Progenitor cell of endocrine pancreas (in vitro differentiated cells): ENCODE measurements around the gene PCBP4. TPM values are rescaled to one million over a fixed set of nuclear protein-coding genes. Genes with fewer than 3 reads are reported as not detected.

Source experiments
- DNase-seq: peaks from one replicate; pipeline ENCODE4 v3.0.0; 2021; ENCODE audit warnings: low spot score; ENCODE audit not compliant: unreplicated experiment
- H3K27ac Mint-ChIP-seq: 2 replicates; pipeline ENCODE4 v1.8.0; 2021; ENCODE audit warnings: mild to moderate bottlenecking, moderate library complexity, mixed read lengths
- H3K27me3 Mint-ChIP-seq: 2 replicates; pipeline ENCODE4 v1.8.0; 2021; ENCODE audit warnings: mixed read lengths
- H3K36me3 Mint-ChIP-seq: 2 replicates; pipeline ENCODE4 v1.8.0; 2022; ENCODE audit warnings: mixed read lengths; ENCODE audit not compliant: insufficient read depth
- H3K4me1 Mint-ChIP-seq: 2 replicates; pipeline ENCODE4 v1.8.0; 2021; ENCODE audit warnings: low read depth, mixed read lengths
- H3K4me3 Mint-ChIP-seq: 2 replicates; pipeline ENCODE4 v1.8.0; 2021; ENCODE audit warnings: low read depth, mild to moderate bottlenecking, moderate library complexity, mixed read lengths
- H3K9me3 Mint-ChIP-seq: 2 replicates; pipeline ENCODE4 v1.8.0; 2021; ENCODE audit warnings: low read depth, mixed read lengths
- total RNA-seq: library from RNA; stranded (reverse); gene quantifications from 2 replicates; pipeline ENCODE4 v1.2.1, GENCODE V29; 2021
- TF ChIP-seq, protein P1 (sequence below): fragments of 200-600 bp; sonication (generic); IDR thresholded peaks from one replicate; pipeline ENCODE4 v1.5.0; 2021; ENCODE audit warnings: antibody characterized with exemption, mild to moderate bottlenecking; ENCODE audit not compliant: unreplicated experiment

Gene PCBP4
- total RNA-seq, 1 donor from 2014 or later: 160 TPM

DNA sequence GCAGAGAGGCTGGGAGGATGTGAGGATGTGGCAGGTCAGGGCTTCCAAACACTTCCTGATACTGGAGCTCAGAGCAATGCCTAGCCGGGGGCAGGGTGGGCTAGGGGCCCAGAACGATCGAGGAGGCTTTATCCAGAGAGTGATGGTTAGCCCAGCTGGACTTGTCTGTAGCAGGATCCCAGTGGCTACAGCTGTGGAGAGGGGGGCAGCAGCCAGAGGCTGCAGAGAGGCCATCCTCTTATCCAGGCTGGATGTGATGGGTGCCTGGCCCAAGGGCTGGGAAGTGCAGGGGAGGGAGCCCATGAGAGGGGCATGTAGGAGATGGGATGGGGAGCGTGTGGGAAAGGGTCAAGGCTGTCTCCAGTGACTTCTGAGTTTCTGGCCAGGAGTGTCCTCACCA is 20.5 kb downstream of the PCBP4 start:
- Mint-ChIP-seq H3K4me1 (peaks cover 2% of the 10 kb centered on the region), H3K27ac (no peak overlapping the region), H3K27me3 (peaks cover 13% of the 10 kb centered on the region), H3K36me3 (no peaks in the 10 kb centered on the region), H3K9me3 (no peaks in the 10 kb centered on the region), H3K4me3 (no peak overlapping the region)
- no peak for DNase-seq
- TF ChIP-seq, protein P1, sequence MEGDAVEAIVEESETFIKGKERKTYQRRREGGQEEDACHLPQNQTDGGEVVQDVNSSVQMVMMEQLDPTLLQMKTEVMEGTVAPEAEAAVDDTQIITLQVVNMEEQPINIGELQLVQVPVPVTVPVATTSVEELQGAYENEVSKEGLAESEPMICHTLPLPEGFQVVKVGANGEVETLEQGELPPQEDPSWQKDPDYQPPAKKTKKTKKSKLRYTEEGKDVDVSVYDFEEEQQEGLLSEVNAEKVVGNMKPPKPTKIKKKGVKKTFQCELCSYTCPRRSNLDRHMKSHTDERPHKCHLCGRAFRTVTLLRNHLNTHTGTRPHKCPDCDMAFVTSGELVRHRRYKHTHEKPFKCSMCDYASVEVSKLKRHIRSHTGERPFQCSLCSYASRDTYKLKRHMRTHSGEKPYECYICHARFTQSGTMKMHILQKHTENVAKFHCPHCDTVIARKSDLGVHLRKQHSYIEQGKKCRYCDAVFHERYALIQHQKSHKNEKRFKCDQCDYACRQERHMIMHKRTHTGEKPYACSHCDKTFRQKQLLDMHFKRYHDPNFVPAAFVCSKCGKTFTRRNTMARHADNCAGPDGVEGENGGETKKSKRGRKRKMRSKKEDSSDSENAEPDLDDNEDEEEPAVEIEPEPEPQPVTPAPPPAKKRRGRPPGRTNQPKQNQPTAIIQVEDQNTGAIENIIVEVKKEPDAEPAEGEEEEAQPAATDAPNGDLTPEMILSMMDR: no peak

DNA sequence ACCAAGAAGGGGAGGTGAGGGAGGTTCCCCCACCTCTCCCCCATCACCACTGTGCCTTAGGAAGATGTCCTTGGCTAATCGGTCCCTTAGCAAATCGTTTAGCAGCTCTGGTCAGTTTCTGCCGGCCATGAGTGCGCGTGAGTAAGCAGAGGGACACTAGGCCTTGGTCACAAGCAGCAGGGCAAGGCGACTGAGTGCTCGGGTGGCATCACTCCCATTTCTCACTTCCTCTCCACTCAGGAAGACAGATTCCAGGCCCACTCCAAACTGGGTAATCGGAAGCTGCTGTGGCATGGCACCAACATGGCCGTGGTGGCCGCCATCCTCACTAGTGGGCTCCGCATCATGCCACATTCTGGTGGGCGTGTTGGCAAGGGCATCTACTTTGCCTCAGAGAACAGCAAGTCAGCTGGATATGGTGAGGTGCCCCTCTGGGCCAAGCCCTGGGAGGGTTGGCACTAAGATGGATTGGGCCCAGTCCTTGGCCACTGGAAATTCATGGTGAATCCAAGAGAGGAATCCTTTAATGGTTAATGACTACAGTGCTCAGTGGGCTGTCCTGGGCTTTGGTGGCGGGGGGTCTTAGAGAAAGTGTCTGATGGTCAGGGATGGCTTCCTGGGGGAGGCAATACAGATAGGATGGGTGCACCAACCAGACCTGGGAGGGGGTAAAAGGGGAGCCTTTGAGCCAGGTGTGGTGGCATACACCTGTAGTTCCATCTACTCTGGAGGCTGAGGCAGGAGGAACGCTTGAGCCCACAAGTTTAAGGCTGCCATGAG is 21.1 kb downstream of the PCBP4 start:
- Mint-ChIP-seq H3K27ac (no peak overlapping the region), H3K4me1 (peaks cover 5% of the 10 kb centered on the region), H3K36me3 (no peaks in the 10 kb centered on the region), H3K4me3 (no peak overlapping the region), H3K9me3 (no peaks in the 10 kb centered on the region), H3K27me3 (peaks cover 9% of the 10 kb centered on the region)
- TF ChIP-seq, protein P1: no peak
- DNase-seq: no peak

DNA sequence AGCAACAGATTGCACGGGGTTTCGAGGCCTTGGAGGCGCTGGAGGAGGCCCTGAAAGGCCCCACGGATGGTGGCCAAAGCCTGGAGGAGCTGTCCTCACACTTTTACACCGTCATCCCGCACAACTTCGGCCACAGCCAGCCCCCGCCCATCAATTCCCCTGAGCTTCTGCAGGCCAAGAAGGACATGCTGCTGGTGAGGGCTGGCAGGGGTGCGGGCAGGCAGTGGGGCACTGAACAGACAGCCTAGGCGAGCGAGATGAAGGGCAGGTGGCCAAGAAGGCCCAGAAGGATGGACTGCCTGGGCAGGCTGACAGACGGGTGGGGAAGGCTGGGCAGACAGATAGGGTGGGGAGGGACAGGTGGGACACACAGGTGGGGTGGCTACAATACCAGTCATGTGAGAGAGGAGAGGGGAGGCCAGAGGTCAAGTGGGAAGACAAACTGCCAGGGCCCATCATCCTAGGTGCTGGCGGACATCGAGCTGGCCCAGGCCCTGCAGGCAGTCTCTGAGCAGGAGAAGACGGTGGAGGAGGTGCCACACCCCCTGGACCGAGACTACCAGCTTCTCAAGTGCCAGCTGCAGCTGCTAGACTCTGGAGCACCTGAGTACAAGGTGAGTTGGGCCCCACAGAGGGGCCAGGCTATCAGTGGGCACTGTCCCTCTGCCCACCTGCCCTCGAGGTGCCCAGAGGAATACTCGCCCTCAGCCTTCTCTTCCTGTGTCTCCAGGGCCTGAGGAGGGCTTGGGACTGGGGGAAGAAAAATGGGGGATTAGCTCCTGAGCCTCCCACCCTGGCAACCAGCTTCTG is 22.0 kb downstream of the PCBP4 start:
- no peaks in the 10 kb centered on the region for H3K36me3 Mint-ChIP-seq
- peak; percentile 5 for DNase-seq
- peak overlapping the region; percentile 69 for H3K27ac Mint-ChIP-seq
- peaks cover 12% of the 10 kb centered on the region for H3K4me1 Mint-ChIP-seq
- TF ChIP-seq, protein P1: no peak
- H3K4me3 Mint-ChIP-seq: no peak overlapping the region
- peaks cover 2% of the 10 kb centered on the region for H3K27me3 Mint-ChIP-seq
- no peaks in the 10 kb centered on the region for H3K9me3 Mint-ChIP-seq

DNA sequence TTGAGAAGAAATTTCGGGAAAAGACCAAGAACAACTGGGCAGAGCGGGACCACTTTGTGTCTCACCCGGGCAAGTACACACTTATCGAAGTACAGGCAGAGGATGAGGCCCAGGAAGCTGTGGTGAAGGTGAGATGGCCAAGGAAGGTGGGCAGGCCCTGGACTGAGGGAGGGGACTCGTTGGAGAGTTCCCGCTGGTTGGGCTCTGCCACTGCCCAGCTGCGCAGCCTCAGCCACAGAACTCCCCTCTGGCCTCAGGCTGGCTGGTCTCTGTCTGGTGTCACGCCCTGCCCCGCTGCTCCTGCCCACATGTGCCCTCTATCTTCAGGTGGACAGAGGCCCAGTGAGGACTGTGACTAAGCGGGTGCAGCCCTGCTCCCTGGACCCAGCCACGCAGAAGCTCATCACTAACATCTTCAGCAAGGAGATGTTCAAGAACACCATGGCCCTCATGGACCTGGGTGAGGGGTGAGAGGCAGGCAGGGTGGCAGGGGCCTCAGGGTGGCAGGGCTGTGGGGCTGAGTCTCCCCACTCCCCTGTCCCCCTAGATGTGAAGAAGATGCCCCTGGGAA is 22.7 kb downstream of the PCBP4 start:
- H3K36me3 Mint-ChIP-seq: no peaks in the 10 kb centered on the region
- DNase-seq: peak; percentile 9
- H3K4me3 Mint-ChIP-seq: no peak overlapping the region
- no peak overlapping the region for H3K27ac Mint-ChIP-seq
- H3K9me3 Mint-ChIP-seq: no peaks in the 10 kb centered on the region
- TF ChIP-seq, protein P1: no peak
- H3K27me3 Mint-ChIP-seq: no peaks in the 10 kb centered on the region
- peaks cover 12% of the 10 kb centered on the region for H3K4me1 Mint-ChIP-seq
